Testis (tissue), 3 donors: ENCODE results near the gene PTGER4. TPM values are rescaled to one million over a fixed set of nuclear protein-coding genes. Genes with fewer than 3 reads are reported as not detected.

Experiments
- DNase-seq: peaks from one replicate; pipeline ENCODE4 v3.0.0-alpha.2; 2019
- H3K27ac ChIP-seq, 2 donors: fragments of 200-600 bp; sonication (generic); one replicate each; pipeline ENCODE4 v1.5.1; 2019
- H3K27me3 ChIP-seq: fragments of 200-600 bp; sonication (generic); one replicate; pipeline ENCODE4 v1.5.1; 2019
- H3K36me3 ChIP-seq: fragments of 200-600 bp; sonication (generic); one replicate; pipeline ENCODE4 v1.5.1; 2017; ENCODE audit warnings: low read depth; ENCODE audit errors: missing control alignments
- H3K4me1 ChIP-seq: fragments of 200-600 bp; sonication (generic); one replicate; pipeline ENCODE4 v1.5.1; 2019
- H3K4me3 ChIP-seq, 2 donors: fragments of 200-600 bp; sonication (generic); one replicate each; pipeline ENCODE4 v1.5.1; 2017 to 2019
- H3K9me3 ChIP-seq: fragments of 200-600 bp; sonication (generic); one replicate; pipeline ENCODE4 v1.5.1; 2017
- POLR2A ChIP-seq: fragments of 450-650 bp; IDR thresholded peaks from one replicate; pipeline ENCODE4 v1.6.1; 2017; ENCODE audit warnings: antibody characterized with exemption, mild to moderate bottlenecking, moderate library complexity
- WGBS, 2 donors: methylation state at CpG; one replicate each; pipeline ENCODE4 v1.1.5; 2018; 5-methylcytosine and 5-hydroxymethylcytosine counted together
- intact Hi-C: fragments of 100-400 bp; cut with DNase I; formaldehyde crosslinking; loops from one replicate; pipeline ENCODE4 v1.15.1; 2023; ENCODE audit warnings: low total_unique reads
- polyA plus RNA-seq: library from polyadenylated mRNA; stranded (reverse); fragments of 350-450 nt; fragmentation: Illumina TruSeq; extraction: RNeasy Lipid Tissue Mini Kit (QIAGEN cat#74804); gene quantifications from one replicate; pipeline ENCODE4 v1.2.3, GENCODE V29; 2014; ENCODE audit warnings: low read depth, low replicate concordance; ENCODE audit not compliant: insufficient read depth
- small RNA-seq, 2 donors: library from RNA; depleted of rRNA; stranded (forward); fragments of <200 nt; gene quantifications; one replicate each; pipeline ENCODE3, GENCODE V24; 2016
- total RNA-seq, 2 donors: library from RNA; depleted of rRNA; stranded (reverse); fragments of >200 nt; gene quantifications; one replicate each; pipeline ENCODE4 v1.2.3, GENCODE V29; 2016
- TF ChIP-seq, protein P1 (sequence below), 3 experiments: fragments of 450-650 bp in 2 of 3; fragments of 200-600 bp in 1 of 3; sonication (generic) in 1 of 3; IDR thresholded peaks; one replicate each; pipeline ENCODE4 v1.5.1; 2016 to 2019; ENCODE audit warnings: antibody characterized with exemption in 3 of 3, mild to moderate bottlenecking in 2 of 3, moderate library complexity in 1 of 3

PTGER4 gene
- total and polyA plus RNA-seq, 3 donors from 2014 or later: 8.7 to 10.4 (median 10.1) TPM

DNA sequence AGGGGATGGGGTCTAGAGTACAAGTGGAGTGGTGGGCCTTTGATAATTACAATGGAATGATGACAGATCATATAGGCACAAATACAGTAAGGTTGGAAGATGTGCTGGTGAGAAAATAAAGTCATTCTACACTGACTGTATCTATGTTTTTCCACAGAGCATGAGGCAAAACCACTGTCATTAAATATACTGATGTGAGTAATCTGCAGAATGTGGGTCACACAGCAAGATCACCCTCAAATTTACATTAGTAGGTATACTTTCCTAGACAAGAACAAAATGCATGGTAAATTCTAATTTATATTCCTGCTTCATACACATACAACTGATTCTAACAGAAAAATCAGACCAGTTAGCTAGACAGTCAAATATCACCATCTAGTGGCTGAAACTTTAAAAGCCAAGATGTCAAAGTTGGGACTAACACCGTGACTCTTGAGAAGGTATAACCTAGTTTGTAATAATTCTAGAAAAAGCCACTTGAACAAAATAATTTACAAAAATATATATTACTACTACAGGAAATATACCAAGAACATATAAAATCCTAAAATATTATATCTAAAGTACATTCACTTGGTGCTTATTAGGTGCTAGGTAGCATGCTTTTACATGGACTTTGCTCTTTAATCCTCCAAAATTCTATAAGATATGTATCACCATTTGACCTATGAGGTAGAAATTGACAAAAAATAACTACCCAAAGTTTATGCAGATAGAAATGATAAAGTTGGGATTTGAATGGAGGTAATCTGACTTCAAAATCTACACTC, 56.6 kb downstream of the PTGER4 start:
- no peak for DNase-seq
- no peak overlapping the region for H3K27ac ChIP-seq
- H3K27me3 ChIP-seq: no peaks in the 10 kb centered on the region
- H3K4me1 ChIP-seq: no peaks in the 10 kb centered on the region
- H3K4me3 ChIP-seq: no peak overlapping the region
- intact Hi-C loops: no loop called here
- TF ChIP-seq POLR2A: no peak
- TF ChIP-seq, protein P1, sequence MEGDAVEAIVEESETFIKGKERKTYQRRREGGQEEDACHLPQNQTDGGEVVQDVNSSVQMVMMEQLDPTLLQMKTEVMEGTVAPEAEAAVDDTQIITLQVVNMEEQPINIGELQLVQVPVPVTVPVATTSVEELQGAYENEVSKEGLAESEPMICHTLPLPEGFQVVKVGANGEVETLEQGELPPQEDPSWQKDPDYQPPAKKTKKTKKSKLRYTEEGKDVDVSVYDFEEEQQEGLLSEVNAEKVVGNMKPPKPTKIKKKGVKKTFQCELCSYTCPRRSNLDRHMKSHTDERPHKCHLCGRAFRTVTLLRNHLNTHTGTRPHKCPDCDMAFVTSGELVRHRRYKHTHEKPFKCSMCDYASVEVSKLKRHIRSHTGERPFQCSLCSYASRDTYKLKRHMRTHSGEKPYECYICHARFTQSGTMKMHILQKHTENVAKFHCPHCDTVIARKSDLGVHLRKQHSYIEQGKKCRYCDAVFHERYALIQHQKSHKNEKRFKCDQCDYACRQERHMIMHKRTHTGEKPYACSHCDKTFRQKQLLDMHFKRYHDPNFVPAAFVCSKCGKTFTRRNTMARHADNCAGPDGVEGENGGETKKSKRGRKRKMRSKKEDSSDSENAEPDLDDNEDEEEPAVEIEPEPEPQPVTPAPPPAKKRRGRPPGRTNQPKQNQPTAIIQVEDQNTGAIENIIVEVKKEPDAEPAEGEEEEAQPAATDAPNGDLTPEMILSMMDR (IDR thresholded peaks at IDR 0.05): peak; percentile 48 to 62 (median 51)
- no peaks in the 10 kb centered on the region for H3K9me3 ChIP-seq
- H3K36me3 ChIP-seq: no peaks in the 10 kb centered on the region
- 24 to 36% methylated on average over 1 of the region's 1 CpG for WGBS, 2 donors

DNA sequence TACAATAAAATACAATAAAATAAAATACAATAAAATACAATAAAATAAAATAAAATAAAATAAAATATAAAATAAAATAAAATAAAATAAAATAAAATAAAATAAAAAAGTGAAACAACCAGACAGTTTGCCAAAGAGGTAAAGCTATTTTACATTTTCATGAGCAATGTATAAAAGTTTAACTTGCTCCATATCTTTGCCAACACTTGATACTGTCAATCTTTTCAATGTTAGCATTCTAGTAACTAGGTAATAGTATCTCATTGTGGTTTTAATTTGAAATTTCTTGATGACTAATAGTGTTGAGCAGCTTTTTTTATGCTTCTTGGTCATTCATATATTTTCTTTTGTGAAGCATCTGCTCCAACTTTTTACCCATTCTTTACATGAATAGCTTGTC, 58.8 kb downstream of the PTGER4 start:
- DNase-seq: no peak
- Histone ChIP-seq H3K9me3 (no peaks in the 10 kb centered on the region), H3K36me3 (no peaks in the 10 kb centered on the region), H3K27me3 (no peaks in the 10 kb centered on the region), H3K27ac (no peak overlapping the region), H3K4me1 (no peaks in the 10 kb centered on the region), H3K4me3 (no peak overlapping the region)
- intact Hi-C loops: no loop called here
- TF ChIP-seq, protein P1 (IDR thresholded peaks at IDR 0.05): no peak
- no peak for TF ChIP-seq POLR2A

Small RNA genes lying within 50 kb of the gene (small RNA-seq; reads per million reads assigned to genes)
- gene RF00092: 0 reads per million in 2 donors

Other genes starting within 250 kb of the PTGER4 start
- gene TTC33, start 76.0 kb downstream of the PTGER4 start, total RNA-seq: 10 to 100 TPM; 14.7 to 15.2 TPM
- 16.5 TPM for gene TTC33, start 76.0 kb downstream of the PTGER4 start, polyA plus RNA-seq
- gene PRKAA1, start 118.5 kb downstream of the PTGER4 start, total RNA-seq: 10 to 100 TPM; 81.7 to 92.8 TPM
- 144 TPM for gene PRKAA1, start 118.5 kb downstream of the PTGER4 start, polyA plus RNA-seq
- 100 to 1,000 TPM in 1 of 2 donors, 10 to 100 TPM in 1; 99.1 to 174 TPM for gene RPL37, start 155.3 kb downstream of the PTGER4 start, total RNA-seq
- 1,089 TPM for gene RPL37, start 155.3 kb downstream of the PTGER4 start, polyA plus RNA-seq
- 1 to 10 TPM; 3.1 to 4.8 TPM for gene CARD6, start 161.5 kb downstream of the PTGER4 start, total RNA-seq
- gene CARD6, start 161.5 kb downstream of the PTGER4 start, polyA plus RNA-seq: 3.0 TPM
- 100 to 1,000 TPM; 147 to 165 TPM for gene C7, start 229.6 kb downstream of the PTGER4 start, total RNA-seq
- 330 TPM for gene C7, start 229.6 kb downstream of the PTGER4 start, polyA plus RNA-seq